Thyroid gland (tissue), 4 donors: ENCODE measurements around the gene GALNT13. TPM values are rescaled to one million over a fixed set of nuclear protein-coding genes. Genes with fewer than 3 reads are reported as not detected.

ENCODE experiments used
- DNase-seq, 2 donors: peaks; one replicate each; pipeline ENCODE4 v3.0.0-alpha.2; 2019
- H3K27ac ChIP-seq, 3 donors: fragments of 200-600 bp; sonication (generic); 1 replicate in 2 of 3; 2 replicates in 1 of 3; pipeline ENCODE4 v1.5.1; 2016 to 2019; ENCODE audit warnings: mild to moderate bottlenecking in 1 of 3, moderate library complexity in 1 of 3
- H3K27me3 ChIP-seq: fragments of 200-600 bp; sonication (generic); one replicate; pipeline ENCODE4 v1.5.1; 2019
- H3K36me3 ChIP-seq, 2 donors: fragments of 200-600 bp; sonication (generic); one replicate each; pipeline ENCODE4 v1.5.1; 2016 to 2019
- H3K4me1 ChIP-seq, 2 donors: fragments of 200-600 bp; sonication (generic); one replicate each; pipeline ENCODE4 v1.5.1; 2017 to 2019
- H3K4me3 ChIP-seq, 3 donors: fragments of 200-600 bp; sonication (generic); replicated peaks in 1 of 3; 1 replicate in 2 of 3; 2 replicates in 1 of 3; pipeline ENCODE4 v1.5.1; 2016; ENCODE audit warnings: mild to moderate bottlenecking in 1 of 3
- H3K9me3 ChIP-seq: fragments of 200-600 bp; sonication (generic); one replicate; pipeline ENCODE4 v1.5.1; 2017
- POLR2A ChIP-seq, 2 donors: fragments of 450-650 bp; IDR thresholded peaks; one replicate each; pipeline ENCODE4 v1.6.1; 2017; ENCODE audit warnings: antibody characterized with exemption in 2 of 2, mild to moderate bottlenecking in 2 of 2, moderate library complexity in 1 of 2
- WGBS, 2 donors: methylation state at CpG; one replicate each; pipeline ENCODE4 v1.1.5; 2017; 5-methylcytosine and 5-hydroxymethylcytosine counted together
- intact Hi-C: fragments of 100-400 bp; cut with DNase I; formaldehyde crosslinking; loops from one replicate; pipeline ENCODE4 v1.15.1; 2023
- total RNA-seq, 4 donors: library from RNA; depleted of rRNA; stranded (reverse); fragments of >200 nt; gene quantifications; one replicate each; pipeline ENCODE4 v1.2.3, GENCODE V29; 2016
- TF ChIP-seq, protein P1 (sequence below), 6 experiments: fragments of 200-600 bp in 3 of 6; fragments of 450-650 bp in 3 of 6; sonication (generic) in 3 of 6; IDR thresholded peaks; one replicate each; pipeline ENCODE4 v1.5.1; 2016 to 2019; ENCODE audit warnings: antibody characterized with exemption in 6 of 6, mild to moderate bottlenecking in 2 of 6, inconsistent platforms in 1 of 6, moderate library complexity in 1 of 6

Gene GALNT13
- total RNA-seq, 4 donors from 2014 or later = 0.13 to 2.3 TPM; not detected in 2

DNA sequence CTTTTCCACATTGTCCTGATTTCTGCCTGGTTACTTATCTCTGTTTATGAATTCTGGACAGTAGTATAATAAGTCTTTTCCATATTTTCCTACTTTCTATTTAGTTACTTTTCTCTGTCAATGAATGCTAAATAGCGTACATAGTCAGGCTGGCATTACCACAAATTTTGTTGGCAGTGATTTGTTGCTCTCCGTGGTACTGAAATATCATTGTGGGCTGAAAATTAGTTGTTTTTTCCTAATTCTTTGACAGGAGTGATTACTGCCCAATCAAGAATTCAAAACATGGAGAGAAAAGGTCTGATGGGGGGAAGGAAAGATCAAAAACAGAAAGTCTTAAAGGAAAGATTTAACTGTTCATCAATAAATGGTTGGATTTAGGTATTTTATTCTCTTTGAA lies 7.7 kb upstream of the GALNT13 start:
- H3K4me1 ChIP-seq = no peaks in the 10 kb centered on the region
- no peaks in the 10 kb centered on the region for H3K27me3 ChIP-seq
- no peak for DNase-seq
- H3K4me3 ChIP-seq = no peak overlapping the region
- WGBS, 2 donors = 14 to 15% methylated on average over 2 of the region's 2 CpGs
- no peaks in the 10 kb centered on the region for H3K9me3 ChIP-seq
- intact Hi-C loops = no loop called here
- TF ChIP-seq POLR2A (IDR thresholded peaks at IDR 0.05) = no peak
- TF ChIP-seq, protein P1, sequence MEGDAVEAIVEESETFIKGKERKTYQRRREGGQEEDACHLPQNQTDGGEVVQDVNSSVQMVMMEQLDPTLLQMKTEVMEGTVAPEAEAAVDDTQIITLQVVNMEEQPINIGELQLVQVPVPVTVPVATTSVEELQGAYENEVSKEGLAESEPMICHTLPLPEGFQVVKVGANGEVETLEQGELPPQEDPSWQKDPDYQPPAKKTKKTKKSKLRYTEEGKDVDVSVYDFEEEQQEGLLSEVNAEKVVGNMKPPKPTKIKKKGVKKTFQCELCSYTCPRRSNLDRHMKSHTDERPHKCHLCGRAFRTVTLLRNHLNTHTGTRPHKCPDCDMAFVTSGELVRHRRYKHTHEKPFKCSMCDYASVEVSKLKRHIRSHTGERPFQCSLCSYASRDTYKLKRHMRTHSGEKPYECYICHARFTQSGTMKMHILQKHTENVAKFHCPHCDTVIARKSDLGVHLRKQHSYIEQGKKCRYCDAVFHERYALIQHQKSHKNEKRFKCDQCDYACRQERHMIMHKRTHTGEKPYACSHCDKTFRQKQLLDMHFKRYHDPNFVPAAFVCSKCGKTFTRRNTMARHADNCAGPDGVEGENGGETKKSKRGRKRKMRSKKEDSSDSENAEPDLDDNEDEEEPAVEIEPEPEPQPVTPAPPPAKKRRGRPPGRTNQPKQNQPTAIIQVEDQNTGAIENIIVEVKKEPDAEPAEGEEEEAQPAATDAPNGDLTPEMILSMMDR (IDR thresholded peaks at IDR 0.05) = no peak
- H3K27ac ChIP-seq = no peak overlapping the region
- no peaks in the 10 kb centered on the region for H3K36me3 ChIP-seq

DNA sequence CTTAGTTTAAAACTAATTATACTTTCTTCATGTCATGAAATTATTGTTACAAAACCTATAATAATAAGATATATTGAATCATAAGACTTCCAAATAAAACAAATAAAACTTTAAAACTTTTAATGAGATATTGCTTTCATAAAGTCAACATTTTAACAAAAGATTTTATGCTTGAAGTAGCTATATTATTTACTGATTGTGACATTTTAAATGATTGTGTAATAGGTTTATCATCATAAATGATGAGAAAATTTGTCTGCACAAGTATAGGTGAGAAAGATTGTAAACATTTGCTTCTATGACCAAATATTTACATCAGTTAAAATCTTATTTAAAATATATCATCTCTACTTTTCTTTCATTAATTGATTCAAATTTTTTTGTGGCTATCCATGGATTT lies 5.1 kb upstream of the GALNT13 start:
- Histone ChIP-seq H3K4me1 (no peaks in the 10 kb centered on the region), H3K9me3 (no peaks in the 10 kb centered on the region), H3K27me3 (no peaks in the 10 kb centered on the region), H3K27ac (no peak overlapping the region), H3K4me3 (no peak overlapping the region), H3K36me3 (no peaks in the 10 kb centered on the region)
- TF ChIP-seq, protein P1 (IDR thresholded peaks at IDR 0.05) = no peak
- TF ChIP-seq POLR2A (IDR thresholded peaks at IDR 0.05) = no peak
- no peak for DNase-seq
- intact Hi-C loops = no loop called here

DNA sequence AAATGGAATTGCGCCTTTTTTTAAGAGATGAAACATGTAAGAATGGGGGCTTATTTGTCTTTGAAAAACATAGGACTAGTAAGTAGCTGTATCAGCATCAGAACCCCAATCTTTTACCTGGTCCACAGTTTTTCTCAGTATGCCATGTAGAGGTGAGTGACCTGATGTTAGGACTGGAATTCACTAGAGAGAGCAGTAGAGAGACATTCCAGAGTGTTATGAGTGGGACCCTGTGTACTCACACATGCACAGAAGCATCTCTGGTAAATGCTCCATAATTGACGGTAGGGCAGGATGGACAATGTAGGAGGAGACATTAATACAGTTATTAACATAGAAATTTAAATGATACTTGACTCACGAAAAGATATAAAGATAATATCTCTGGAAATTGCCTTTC lies 1.4 kb upstream of the GALNT13 start:
- Histone ChIP-seq H3K36me3 (no peaks in the 10 kb centered on the region), H3K4me3 (no peak overlapping the region), H3K4me1 (no peaks in the 10 kb centered on the region), H3K27ac (no peak overlapping the region), H3K9me3 (no peaks in the 10 kb centered on the region), H3K27me3 (no peaks in the 10 kb centered on the region)
- WGBS, 2 donors = 80 to 83% methylated on average over 3 of the region's 3 CpGs
- DNase-seq = no peak
- intact Hi-C loops = no loop called here
- TF ChIP-seq, protein P1 (IDR thresholded peaks at IDR 0.05) = no peak
- TF ChIP-seq POLR2A (IDR thresholded peaks at IDR 0.05) = no peak

DNA sequence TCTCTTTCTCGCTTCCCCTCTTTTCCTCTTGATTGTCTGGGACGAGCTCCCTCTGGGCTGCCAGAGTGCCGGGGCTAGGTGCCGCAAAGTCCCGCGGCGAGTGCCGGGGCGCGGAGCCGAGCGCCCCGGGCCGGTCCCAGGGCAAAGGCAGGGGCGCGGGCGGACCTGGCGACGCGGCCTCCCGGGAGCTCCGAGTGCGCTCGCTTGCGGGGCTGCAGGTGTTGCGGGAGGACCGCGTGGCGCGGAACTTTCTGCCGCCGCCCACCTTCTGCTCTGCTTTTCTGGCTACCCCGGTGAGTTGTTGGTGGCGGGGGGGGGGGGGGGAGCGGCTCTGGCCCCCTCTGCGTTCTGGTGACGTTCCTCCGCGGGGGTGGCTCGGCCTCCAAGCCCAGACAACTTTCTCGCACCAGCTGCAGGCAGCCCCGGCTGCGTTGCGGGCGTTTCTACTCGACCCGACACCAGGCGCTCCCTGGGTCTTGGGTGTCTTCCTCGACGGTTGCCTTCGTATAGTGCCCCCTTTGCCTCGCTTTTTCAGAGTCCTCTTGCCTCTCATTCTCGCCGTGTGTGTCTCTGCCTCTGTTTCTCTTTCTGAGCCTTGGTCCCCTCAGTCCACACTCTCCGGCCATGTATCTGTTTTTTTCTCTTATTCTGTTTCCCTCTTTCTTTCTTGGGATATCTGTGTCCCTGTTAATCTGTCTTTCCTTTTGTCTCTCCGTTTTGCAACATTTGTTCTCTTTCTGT lies 759 bp downstream of the GALNT13 start:
- WGBS, 2 donors = 6 to 7% methylated on average over 16 to 20 of the region's 56 CpGs
- no peaks in the 10 kb centered on the region for H3K4me1 ChIP-seq
- DNase-seq = no peak
- H3K9me3 ChIP-seq = no peaks in the 10 kb centered on the region
- no peak for TF ChIP-seq POLR2A (IDR thresholded peaks at IDR 0.05)
- TF ChIP-seq, protein P1 (IDR thresholded peaks at IDR 0.05) = no peak
- H3K27me3 ChIP-seq = no peaks in the 10 kb centered on the region
- H3K27ac ChIP-seq = no peak overlapping the region
- no peak overlapping the region for H3K4me3 ChIP-seq
- intact Hi-C loops = no loop called here
- H3K36me3 ChIP-seq = no peaks in the 10 kb centered on the region
